CD8-positive, alpha-beta memory T cell (primary cell): ENCODE data around the gene KIFC1. TPM values are rescaled to one million over a fixed set of nuclear protein-coding genes. Genes with fewer than 3 reads are reported as not detected.

Experiments used
- CTCF ChIA-PET: fragments of 350-600 bp; sonication (Branson Sonifier 250); formaldehyde crosslinking; loops from one replicate; lab custom pipeline; 2021; ENCODE audit warnings: antibody characterized with exemption; lab: Charles Lee
- POLR2A ChIA-PET: fragments of 350-600 bp; sonication (Branson Sonifier 250); formaldehyde crosslinking; loops from one replicate; lab custom pipeline; 2021; ENCODE audit warnings: antibody characterized with exemption; lab: Charles Lee
- DNase-seq, 5 donors: peaks; one replicate each; pipeline versions ENCODE4 v3.0.0 to v3.0.0-alpha.2; 2020 to 2022; ENCODE audit warnings: mixed read lengths in 1 of 5
- H3K27ac ChIP-seq: one replicate; pipeline ENCODE4 v1.7.0; 2013; ENCODE audit warnings: low read depth, mild to moderate bottlenecking, low read length, moderate library complexity
- H3K27me3 ChIP-seq: 2 replicates; pipeline ENCODE4 v1.7.0; 2013; ENCODE audit warnings: low read length, mild to moderate bottlenecking; ENCODE audit not compliant: insufficient read depth, poor library complexity, severe bottlenecking
- H3K36me3 ChIP-seq: 2 replicates; pipeline ENCODE4 v1.7.0; 2013; ENCODE audit warnings: mild to moderate bottlenecking, low read length, moderate library complexity; ENCODE audit not compliant: insufficient read depth
- H3K4me1 ChIP-seq: 2 replicates; pipeline ENCODE4 v1.7.0; 2013; ENCODE audit warnings: mild to moderate bottlenecking, low read length, moderate library complexity; ENCODE audit not compliant: insufficient read depth
- H3K4me3 ChIP-seq: 2 replicates; pipeline ENCODE4 v1.7.0; 2013; ENCODE audit warnings: mild to moderate bottlenecking, low read length
- H3K9me3 ChIP-seq: 2 replicates; pipeline ENCODE4 v1.7.0; 2013; ENCODE audit warnings: mild to moderate bottlenecking, low read length
- H3K27ac Mint-ChIP-seq, 8 donors: one replicate each; pipeline ENCODE4 v1.8.0; 2020 to 2021; ENCODE audit warnings: mixed read lengths in 8 of 8, mild to moderate bottlenecking in 6 of 8, inconsistent platforms in 3 of 8, moderate library complexity in 3 of 8
- H3K27me3 Mint-ChIP-seq, 2 donors: one replicate each; pipeline ENCODE4 v1.8.0; 2020 to 2021; ENCODE audit warnings: mixed read lengths in 2 of 2, mild to moderate bottlenecking in 1 of 2, moderate library complexity in 1 of 2
- H3K36me3 Mint-ChIP-seq, 3 donors: one replicate each; pipeline ENCODE4 v1.8.0; 2020 to 2021; ENCODE audit warnings: mixed read lengths in 3 of 3, inconsistent platforms in 1 of 3, mild to moderate bottlenecking in 1 of 3
- H3K4me1 Mint-ChIP-seq, 3 donors: one replicate each; pipeline ENCODE4 v1.8.0; 2020 to 2021; ENCODE audit warnings: mixed read lengths in 3 of 3, inconsistent platforms in 1 of 3, mild to moderate bottlenecking in 1 of 3
- H3K4me3 Mint-ChIP-seq, 7 donors: one replicate each; pipeline ENCODE4 v1.8.0; 2020 to 2021; ENCODE audit warnings: mixed read lengths in 7 of 7, mild to moderate bottlenecking in 6 of 7, moderate library complexity in 4 of 7, inconsistent platforms in 2 of 7
- H3K9me3 Mint-ChIP-seq, 5 donors: one replicate each; pipeline ENCODE4 v1.8.0; 2020 to 2022; ENCODE audit warnings: mixed read lengths in 5 of 5, mild to moderate bottlenecking in 3 of 5, moderate library complexity in 2 of 5, inconsistent platforms in 1 of 5
- polyA plus RNA-seq: library from polyadenylated mRNA; unstranded; fragments of 300-500 nt; fragmentation: Illumina TruSeq; gene quantifications from one replicate; pipeline ENCODE4 v1.2.3, GENCODE V29; 2021
- total RNA-seq, 2 experiments: library from RNA; stranded (reverse); gene quantifications; one replicate each; pipeline ENCODE4 v1.2.3, GENCODE V29; 2021

KIFC1 gene
- total and polyA plus RNA-seq, 3 experiments from 2014 or later, result 0.39 to 52.7 (median 51.6) TPM

GRCh38 chr6:33383427-33384185 lies 8.0 kb upstream of the KIFC1 start:
- no peak overlapping the region for H3K4me3 ChIP-seq
- H3K9me3 ChIP-seq, result no peaks in the 10 kb centered on the region
- POLR2A ChIA-PET, result interaction anchor here (0.6 kb wide), 1 partner anchor 1450 kb away, joined by 3 read pairs; no protein-coding TSS in a partner anchor
- no peak for DNase-seq
- H3K4me1 Mint-ChIP-seq, result no peaks in the 10 kb centered on the region
- H3K27ac ChIP-seq, result no peak overlapping the region
- H3K36me3 ChIP-seq, result no peaks in the 10 kb centered on the region
- no peaks in the 10 kb centered on the region for H3K36me3 Mint-ChIP-seq
- no peaks in the 10 kb centered on the region for H3K27me3 ChIP-seq
- H3K9me3 Mint-ChIP-seq, result no peaks in the 10 kb centered on the region
- no peak overlapping the region for H3K27ac Mint-ChIP-seq
- H3K27me3 Mint-ChIP-seq, result peaks cover 0 to 2% of the 10 kb centered on the region in 2 donors
- CTCF ChIA-PET, result interaction anchor here (0.7 kb wide), 1 partner anchor 129 kb away, joined by 3 read pairs; no protein-coding TSS in a partner anchor
- no peak overlapping the region for H3K4me3 Mint-ChIP-seq
- no peaks in the 10 kb centered on the region for H3K4me1 ChIP-seq

- no peak overlapping the region for H3K27ac Mint-ChIP-seq
- H3K27ac ChIP-seq, result no peak overlapping the region
- peaks cover 0 to 2% of the 10 kb centered on the region in 2 donors for H3K27me3 Mint-ChIP-seq
- H3K36me3 ChIP-seq, result no peaks in the 10 kb centered on the region
- ChIA-PET POLR2A (interaction anchor here (0.6 kb wide), 1 partner anchor 1449 kb away, joined by 3 read pairs; no protein-coding TSS in a partner anchor), CTCF (interaction anchor here (0.7 kb wide), 1 partner anchor 128 kb away, joined by 3 read pairs; no protein-coding TSS in a partner anchor)
- H3K4me1 ChIP-seq, result no peaks in the 10 kb centered on the region
- H3K4me3 Mint-ChIP-seq, result no peak overlapping the region
- H3K9me3 Mint-ChIP-seq, result no peaks in the 10 kb centered on the region
- H3K4me1 Mint-ChIP-seq, result no peaks in the 10 kb centered on the region
- no peaks in the 10 kb centered on the region for H3K36me3 Mint-ChIP-seq
- no peaks in the 10 kb centered on the region for H3K9me3 ChIP-seq
- no peak overlapping the region for H3K4me3 ChIP-seq
- H3K27me3 ChIP-seq, result no peaks in the 10 kb centered on the region
- DNase-seq, result no peak
Measured at GRCh38 chr6:33384581-33385020, 7.0 kb upstream of the KIFC1 start.

- H3K27ac Mint-ChIP-seq, result peak overlapping the region in 7 of 8 donors; percentile 75 to 98 (median 98)
- peaks cover 22 to 33% (median 28%) of the 10 kb centered on the region in 3 donors for H3K4me1 Mint-ChIP-seq
- H3K27me3 Mint-ChIP-seq, result no peaks in the 10 kb centered on the region
- peaks cover 22% of the 10 kb centered on the region for H3K4me1 ChIP-seq
- no peak overlapping the region for H3K4me3 ChIP-seq
- no peaks in the 10 kb centered on the region for H3K9me3 Mint-ChIP-seq
- no peak for DNase-seq
- H3K4me3 Mint-ChIP-seq, result no peak overlapping the region
- H3K36me3 Mint-ChIP-seq, result no peaks in the 10 kb centered on the region
- no peak overlapping the region for H3K27ac ChIP-seq
- ChIA-PET CTCF (interaction anchor here (0.9 to 2.1 kb wide), 15 partner anchors 15 to 419 kb away, joined by 3 to 15 read pairs (median 5); partner anchors contain the start of genes B3GALT4, CUTA, RGL2 and ZBTB22), POLR2A (interaction anchor here (0.8 to 1.7 kb wide), 2 partner anchors 72 to 231 kb away, joined by 3 read pairs; partner anchors contain the start of genes ITPR3 and ZBTB22)
- no peaks in the 10 kb centered on the region for H3K36me3 ChIP-seq
- H3K27me3 ChIP-seq, result no peaks in the 10 kb centered on the region
- H3K9me3 ChIP-seq, result no peaks in the 10 kb centered on the region
Measured at GRCh38 chr6:33390173-33390572, 1.4 kb upstream of the KIFC1 start.

GRCh38 chr6:33390767-33391277 lies 801 bp upstream of the KIFC1 start:
- H3K27ac ChIP-seq, result peak overlapping the region; percentile 71
- Mint-ChIP-seq H3K9me3 (no peaks in the 10 kb centered on the region), H3K27ac (peak overlapping the region; percentile 75 to 98 (median 98)), H3K4me1 (peaks cover 22 to 34% (median 32%) of the 10 kb centered on the region in 3 donors), H3K4me3 (peak overlapping the region; percentile 72 to 88 (median 86)), H3K36me3 (no peaks in the 10 kb centered on the region), H3K27me3 (no peaks in the 10 kb centered on the region)
- H3K36me3 ChIP-seq, result no peaks in the 10 kb centered on the region
- no peaks in the 10 kb centered on the region for H3K9me3 ChIP-seq
- peak overlapping the region; percentile 47 for H3K4me3 ChIP-seq
- no peaks in the 10 kb centered on the region for H3K27me3 ChIP-seq
- ChIA-PET POLR2A (interaction anchor here (1.0 to 1.7 kb wide), 4 partner anchors 27 to 73 kb away, joined by 3 to 5 read pairs (median 3); partner anchors contain the start of genes CUTA and ZBTB22), CTCF (interaction anchor here (0.6 to 2.1 kb wide), 19 partner anchors 16 to 419 kb away, joined by 3 to 15 read pairs (median 5); partner anchors contain the start of genes B3GALT4, CUTA, RGL2 and SYNGAP1)
- peaks cover 22% of the 10 kb centered on the region for H3K4me1 ChIP-seq
- no peak for DNase-seq

- Histone ChIP-seq H3K4me1 (peaks cover 22% of the 10 kb centered on the region), H3K9me3 (no peaks in the 10 kb centered on the region), H3K4me3 (peak overlapping the region; percentile 78), H3K36me3 (no peaks in the 10 kb centered on the region), H3K27ac (peak overlapping the region; percentile 79), H3K27me3 (no peaks in the 10 kb centered on the region)
- ChIA-PET POLR2A (interaction anchor here (1.2 kb wide), 1 partner anchor 26 kb away, joined by 3 read pairs; the partner anchor contains the start of gene CUTA), CTCF (interaction anchor here (1.3 kb wide), 1 partner anchor 17 kb away, joined by 3 read pairs; no protein-coding TSS in a partner anchor)
- Mint-ChIP-seq H3K27me3 (no peaks in the 10 kb centered on the region), H3K4me1 (peaks cover 22 to 37% (median 36%) of the 10 kb centered on the region in 3 donors), H3K4me3 (peak overlapping the region; percentile 72 to 88 (median 86)), H3K36me3 (no peaks in the 10 kb centered on the region), H3K9me3 (no peaks in the 10 kb centered on the region), H3K27ac (peak overlapping the region; percentile 75 to 98 (median 98))
- DNase-seq, result peak in 2 of 5 donors; percentile 35 to 36
Measured at GRCh38 chr6:33391922-33392594, 435 bp downstream of the KIFC1 start.

GRCh38 chr6:33392595-33392948 lies 949 bp downstream of the KIFC1 start:
- Histone ChIP-seq H3K27me3 (no peaks in the 10 kb centered on the region), H3K4me1 (peaks cover 22% of the 10 kb centered on the region), H3K27ac (peak overlapping the region; percentile 79), H3K36me3 (no peaks in the 10 kb centered on the region), H3K4me3 (peak overlapping the region; percentile 78), H3K9me3 (no peaks in the 10 kb centered on the region)
- no peak for DNase-seq
- Mint-ChIP-seq H3K4me3 (peak overlapping the region; percentile 72 to 88 (median 86)), H3K27me3 (no peaks in the 10 kb centered on the region), H3K27ac (peak overlapping the region; percentile 75 to 98 (median 98)), H3K4me1 (peaks cover 22 to 39% (median 36%) of the 10 kb centered on the region in 3 donors), H3K9me3 (no peaks in the 10 kb centered on the region), H3K36me3 (no peaks in the 10 kb centered on the region)
- POLR2A ChIA-PET, result no interaction called here
- CTCF ChIA-PET, result interaction anchor here (1.3 kb wide), 1 partner anchor 17 kb away, joined by 3 read pairs; no protein-coding TSS in a partner anchor

GRCh38 chr6:33392979-33393378 lies 1.4 kb downstream of the KIFC1 start:
- H3K36me3 ChIP-seq, result no peaks in the 10 kb centered on the region
- H3K9me3 Mint-ChIP-seq, result no peaks in the 10 kb centered on the region

More at GRCh38 chr6:33392979-33393378, 1.4 kb downstream of the KIFC1 start:
- Histone ChIP-seq H3K9me3 (no peaks in the 10 kb centered on the region), H3K27me3 (no peaks in the 10 kb centered on the region), H3K27ac (peak overlapping the region; percentile 79), H3K4me3 (peak overlapping the region; percentile 78), H3K4me1 (peaks cover 22% of the 10 kb centered on the region)
- POLR2A ChIA-PET, result no interaction called here
- Mint-ChIP-seq H3K4me3 (peak overlapping the region in 4 of 7 donors; percentile 10 to 72 (median 34)), H3K4me1 (peaks cover 22 to 42% (median 36%) of the 10 kb centered on the region in 3 donors), H3K36me3 (peaks cover 0 to 1% (median 0%) of the 10 kb centered on the region in 3 donors), H3K27me3 (no peaks in the 10 kb centered on the region), H3K27ac (peak overlapping the region in 6 of 8 donors; percentile 75 to 98 (median 96))
- CTCF ChIA-PET, result interaction anchor here (1.3 kb wide), 1 partner anchor 16 kb away, joined by 3 read pairs; no protein-coding TSS in a partner anchor
- DNase-seq, result no peak
